Measurements from ENCODE around the gene RNF144A.

GRCh38 chr2:6906165-6906741 is 11.0 kb upstream of the RNF144A start:
- TF ChIP-seq, protein P1, sequence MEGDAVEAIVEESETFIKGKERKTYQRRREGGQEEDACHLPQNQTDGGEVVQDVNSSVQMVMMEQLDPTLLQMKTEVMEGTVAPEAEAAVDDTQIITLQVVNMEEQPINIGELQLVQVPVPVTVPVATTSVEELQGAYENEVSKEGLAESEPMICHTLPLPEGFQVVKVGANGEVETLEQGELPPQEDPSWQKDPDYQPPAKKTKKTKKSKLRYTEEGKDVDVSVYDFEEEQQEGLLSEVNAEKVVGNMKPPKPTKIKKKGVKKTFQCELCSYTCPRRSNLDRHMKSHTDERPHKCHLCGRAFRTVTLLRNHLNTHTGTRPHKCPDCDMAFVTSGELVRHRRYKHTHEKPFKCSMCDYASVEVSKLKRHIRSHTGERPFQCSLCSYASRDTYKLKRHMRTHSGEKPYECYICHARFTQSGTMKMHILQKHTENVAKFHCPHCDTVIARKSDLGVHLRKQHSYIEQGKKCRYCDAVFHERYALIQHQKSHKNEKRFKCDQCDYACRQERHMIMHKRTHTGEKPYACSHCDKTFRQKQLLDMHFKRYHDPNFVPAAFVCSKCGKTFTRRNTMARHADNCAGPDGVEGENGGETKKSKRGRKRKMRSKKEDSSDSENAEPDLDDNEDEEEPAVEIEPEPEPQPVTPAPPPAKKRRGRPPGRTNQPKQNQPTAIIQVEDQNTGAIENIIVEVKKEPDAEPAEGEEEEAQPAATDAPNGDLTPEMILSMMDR (conservative IDR thresholded peaks at IDR 0.05; ENCODE audit: low read depth in 2 of 2) = no peak
- no peak for TF ChIP-seq EZH2phosphoT487 (IDR thresholded peaks at IDR 0.05; ENCODE audit: unreplicated experiment)
- TF ChIP-seq CREB1 (CRISPR knock-in tag; IDR thresholded peaks at IDR 0.05; ENCODE audit: low read depth) = no peak
- TF ChIP-seq EZH2 (IDR thresholded peaks at IDR 0.05; ENCODE audit: low read depth, unreplicated experiment) = no peak
- TF ChIP-seq JUNB (IDR thresholded peaks at IDR 0.05; ENCODE audit: unreplicated experiment) = no peak
- TF ChIP-seq ZNF114 (CRISPR knock-in tag; IDR thresholded peaks at IDR 0.05) = no peak
- TF ChIP-seq POLR2AphosphoS5 (IDR thresholded peaks at IDR 0.05; ENCODE audit: low read depth) = no peak
- no peak for TF ChIP-seq NANOG (IDR thresholded peaks at IDR 0.05; ENCODE audit: borderline replicate concordance)
- TF ChIP-seq ZNF331 (CRISPR knock-in tag; IDR thresholded peaks at IDR 0.05; ENCODE audit: low read depth) = no peak
- TF ChIP-seq REST (IDR thresholded peaks at IDR 0.05; ENCODE audit: unreplicated experiment) = no peak
- no peak for TF ChIP-seq STAT1 (IDR thresholded peaks at IDR 0.05; ENCODE audit: unreplicated experiment)
- no peak for TF ChIP-seq ZNF462 (CRISPR knock-in tag; IDR thresholded peaks at IDR 0.05)
